Smooth muscle cell (in vitro differentiated cells): Measurements from ENCODE around the gene CHRNB2. TPM values are rescaled to one million over a fixed set of nuclear protein-coding genes. Genes with fewer than 3 reads are reported as not detected.

Source experiments
- DNase-seq: peaks from one replicate; lab custom pipeline; 2025; ENCODE audit not compliant: unreplicated experiment; lab: John Stamatoyannopoulos, UW
- H2AFZ ChIP-seq: fragments of 200-600 bp; sonication (generic); 2 replicates; pipeline ENCODE4 v1.6.0; 2016; ENCODE audit warnings: antibody characterized with exemption, low read depth, mild to moderate bottlenecking
- H3F3A ChIP-seq: fragments of 200-600 bp; sonication (generic); 2 replicates; pipeline ENCODE4 v1.6.0; 2017; ENCODE audit warnings: antibody characterized with exemption, low read depth
- H3K27ac ChIP-seq: fragments of 200-600 bp; sonication (generic); 2 replicates; pipeline ENCODE4 v1.5.1; 2016; ENCODE audit warnings: low read depth, mild to moderate bottlenecking
- H3K27me3 ChIP-seq: fragments of 200-600 bp; sonication (generic); 2 replicates; pipeline ENCODE4 v1.6.1; 2016; ENCODE audit warnings: low read depth, mild to moderate bottlenecking
- H3K36me3 ChIP-seq: fragments of 200-600 bp; sonication (generic); 2 replicates; pipeline ENCODE4 v1.5.1; 2016; ENCODE audit warnings: low read depth
- H3K4me1 ChIP-seq: fragments of 200-600 bp; sonication (generic); 2 replicates; pipeline ENCODE4 v1.5.1; 2016; ENCODE audit warnings: low read depth
- H3K4me2 ChIP-seq: fragments of 200-600 bp; sonication (generic); 2 replicates; pipeline ENCODE4 v1.6.0; 2016; ENCODE audit warnings: mild to moderate bottlenecking
- H3K4me3 ChIP-seq: fragments of 200-600 bp; sonication (generic); 2 replicates; pipeline ENCODE4 v1.5.1; 2016; ENCODE audit warnings: mild to moderate bottlenecking
- H3K79me2 ChIP-seq: fragments of 200-600 bp; sonication (generic); 2 replicates; pipeline ENCODE4 v1.6.0; 2016; ENCODE audit warnings: low read depth, mild to moderate bottlenecking
- H3K9ac ChIP-seq: fragments of 200-600 bp; sonication (generic); 2 replicates; pipeline ENCODE4 v1.6.0; 2016; ENCODE audit warnings: low read depth
- H3K9me3 ChIP-seq: fragments of 200-600 bp; sonication (generic); replicated peaks from 2 replicates; pipeline ENCODE4 v1.5.1; 2016; ENCODE audit warnings: low read depth
- H4K20me1 ChIP-seq: fragments of 200-600 bp; sonication (generic); 2 replicates; pipeline ENCODE4 v1.6.0; 2016; ENCODE audit warnings: low read depth
- CTCF ChIP-seq: fragments of 200-600 bp; sonication (generic); IDR thresholded peaks from 2 replicates; pipeline ENCODE4 v1.5.1; 2017; ENCODE audit warnings: borderline replicate concordance, mild to moderate bottlenecking, antibody characterized with exemption; ENCODE audit not compliant: insufficient read depth, poor library complexity, severe bottlenecking
- WGBS: methylation state at CpG from one replicate; pipeline ENCODE4 v1.1.7; 2016; ENCODE audit warnings: low lambda C conversion rate; 5-methylcytosine and 5-hydroxymethylcytosine counted together
- polyA plus RNA-seq: library from polyadenylated mRNA; unstranded; fragments of >200 nt; fragmentation: Nextera tagmentation; extraction: Ambion mirVana; gene quantifications from 2 replicates; pipeline ENCODE4 v1.2.1, GENCODE V29; 2016
- total RNA-seq: library from RNA; depleted of rRNA; stranded (reverse); fragments of >200 nt; gene quantifications from 2 replicates; pipeline ENCODE4 v1.2.3, GENCODE V29; 2014

Gene CHRNB2
- total and polyA plus RNA-seq, 2 experiments from 2014 or later, result not detected

DNA sequence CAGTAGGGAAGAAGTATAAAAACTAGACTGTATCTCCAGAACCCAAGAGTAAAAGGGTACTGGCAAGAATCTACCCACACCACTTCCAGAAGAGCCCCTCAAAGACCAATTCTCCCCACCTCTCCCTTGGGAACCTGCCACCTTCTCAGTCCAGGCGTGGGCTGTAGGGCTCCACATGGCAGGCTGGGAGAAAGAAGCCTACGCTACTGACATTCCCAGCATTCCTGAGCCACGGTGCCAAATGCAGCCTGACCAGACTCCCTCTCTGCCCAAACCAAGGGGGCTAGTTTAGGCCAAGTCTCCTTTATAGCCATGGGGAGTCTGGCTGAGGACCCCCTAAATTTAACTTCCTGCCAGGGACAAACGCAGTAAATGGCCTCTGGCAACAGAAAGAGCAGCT lies 11.2 kb upstream of the CHRNB2 start:
- peaks cover 26% of the 10 kb centered on the region for H3K79me2 ChIP-seq
- no peak overlapping the region for H3K9ac ChIP-seq
- H3K36me3 ChIP-seq, result peaks cover 7% of the 10 kb centered on the region
- no peaks in the 10 kb centered on the region for H3K27me3 ChIP-seq
- WGBS, result 6% methylated on average over 4 of the region's 4 CpGs
- H3K4me1 ChIP-seq, result peaks cover 3% of the 10 kb centered on the region
- H3K9me3 ChIP-seq, result no peaks in the 10 kb centered on the region
- no peak for TF ChIP-seq CTCF
- DNase-seq, result no peak
- peak overlapping the region; percentile 73 for H3K4me3 ChIP-seq
- H2AFZ ChIP-seq, result no peak overlapping the region
- peak overlapping the region; percentile 93 for H3K4me2 ChIP-seq
- peaks cover 46% of the 10 kb centered on the region for H4K20me1 ChIP-seq
- no peak overlapping the region for H3K27ac ChIP-seq
- H3F3A ChIP-seq, result peaks cover 12% of the 10 kb centered on the region

DNA sequence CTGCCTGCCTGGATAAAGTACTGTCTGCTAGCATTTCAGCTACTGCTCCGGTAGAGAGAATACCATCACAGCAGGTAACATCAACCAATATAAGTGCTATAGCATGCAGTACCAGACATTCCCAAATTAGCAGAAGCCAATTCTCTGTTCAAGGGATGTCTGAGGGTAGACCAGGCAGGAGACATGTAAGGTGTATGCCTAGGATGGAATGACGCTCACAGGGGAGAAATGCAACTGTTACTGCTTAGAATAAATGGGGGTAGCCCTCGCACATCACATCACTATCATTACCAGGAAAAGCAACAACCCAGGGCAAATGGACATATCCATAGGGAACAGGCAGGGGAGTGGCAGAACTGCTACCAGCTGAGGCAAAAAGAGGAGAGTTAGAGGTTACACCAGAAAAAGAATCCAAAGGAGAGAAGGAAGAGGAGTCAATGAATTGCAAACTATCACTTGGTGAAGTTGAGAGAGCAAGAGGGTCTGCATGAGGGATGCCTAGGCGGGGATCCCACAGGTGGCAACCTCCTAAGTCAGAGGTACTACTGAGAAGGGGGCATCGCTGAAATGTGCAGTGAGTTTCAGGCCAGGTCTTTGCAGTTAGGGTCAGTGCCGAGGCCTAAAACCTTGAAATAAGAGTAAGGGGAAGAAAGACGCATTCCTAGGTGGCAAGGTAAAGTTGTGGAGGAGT lies 10.2 kb upstream of the CHRNB2 start:
- Histone ChIP-seq H3K27ac (no peak overlapping the region), H4K20me1 (peaks cover 44% of the 10 kb centered on the region), H3K79me2 (peaks cover 26% of the 10 kb centered on the region), H3K27me3 (no peaks in the 10 kb centered on the region), H2AFZ (no peak overlapping the region), H3K4me1 (peaks cover 3% of the 10 kb centered on the region), H3F3A (peaks cover 8% of the 10 kb centered on the region), H3K9ac (peak overlapping the region; percentile 52), H3K4me3 (peak overlapping the region; percentile 73), H3K4me2 (peak overlapping the region; percentile 93), H3K36me3 (peaks cover 7% of the 10 kb centered on the region), H3K9me3 (no peaks in the 10 kb centered on the region)
- TF ChIP-seq CTCF, result no peak
- no peak for DNase-seq
- WGBS, result 16% methylated on average over 7 of the region's 7 CpGs

- Histone ChIP-seq H2AFZ (peak within 1 kb of the TSS; percentile 20), H3K4me3 (peak within 1 kb of the TSS; percentile 73), H3K9ac (peak within 1 kb of the TSS; percentile 52), H3K27me3 (no peaks in the 10 kb centered on the region), H4K20me1 (peaks cover 36% of the 10 kb centered on the region), H3K27ac (peak within 1 kb of the TSS; percentile 74), H3K4me1 (peaks cover 3% of the 10 kb centered on the region), H3K9me3 (no peaks in the 10 kb centered on the region), H3K36me3 (peaks cover 3% of the 10 kb centered on the region), H3F3A (peaks cover 7% of the 10 kb centered on the region), H3K4me2 (peak within 1 kb of the TSS; percentile 93), H3K79me2 (peaks cover 26% of the 10 kb centered on the region)
- no peak for TF ChIP-seq CTCF
- WGBS, result 3% methylated on average over 15 of the region's 69 CpGs
- peak; percentile 38 for DNase-seq
These were observed 9.4 kb upstream of the CHRNB2 start, which contains the start of gene UBE2Q1 for GRCh38 chr1:154557939-154558719. Gene UBE2Q1, minus strand, starts transcription at chr1:154558662. Its CDS starts 109 bp downstream, at chr1:154558553.
